ENCODE measurements around the gene LMAN1L.

- no peak for TF ChIP-seq POLR2A (IDR thresholded peaks at IDR 0.05; ENCODE audit: low read depth, low read length)
- TF ChIP-seq SPI1 (IDR thresholded peaks at IDR 0.05; ENCODE audit: low read depth, low read length): no peak
- no peak for TF ChIP-seq POLR2AphosphoS5 (IDR thresholded peaks at IDR 0.05; ENCODE audit: low read depth, low read length)
- TF ChIP-seq TAF1 (IDR thresholded peaks at IDR 0.05; ENCODE audit: low read depth, low read length): no peak
- no peak for TF ChIP-seq PAX5 (IDR thresholded peaks at IDR 0.05; ENCODE audit: insufficient read depth, low read length, severe bottlenecking)
These were observed 5.4 kb upstream of the LMAN1L start for GRCh38 chr15:74807282-74807681.

All from GM12891 (cell line).